ENCODE data around the gene INTS7.
"Not testable (repeated sequence)": the region's sequence is repeated elsewhere in the genome, so short reads cannot be mapped to it uniquely, and the experiment has no call there.

Gene INTS7

DNA sequence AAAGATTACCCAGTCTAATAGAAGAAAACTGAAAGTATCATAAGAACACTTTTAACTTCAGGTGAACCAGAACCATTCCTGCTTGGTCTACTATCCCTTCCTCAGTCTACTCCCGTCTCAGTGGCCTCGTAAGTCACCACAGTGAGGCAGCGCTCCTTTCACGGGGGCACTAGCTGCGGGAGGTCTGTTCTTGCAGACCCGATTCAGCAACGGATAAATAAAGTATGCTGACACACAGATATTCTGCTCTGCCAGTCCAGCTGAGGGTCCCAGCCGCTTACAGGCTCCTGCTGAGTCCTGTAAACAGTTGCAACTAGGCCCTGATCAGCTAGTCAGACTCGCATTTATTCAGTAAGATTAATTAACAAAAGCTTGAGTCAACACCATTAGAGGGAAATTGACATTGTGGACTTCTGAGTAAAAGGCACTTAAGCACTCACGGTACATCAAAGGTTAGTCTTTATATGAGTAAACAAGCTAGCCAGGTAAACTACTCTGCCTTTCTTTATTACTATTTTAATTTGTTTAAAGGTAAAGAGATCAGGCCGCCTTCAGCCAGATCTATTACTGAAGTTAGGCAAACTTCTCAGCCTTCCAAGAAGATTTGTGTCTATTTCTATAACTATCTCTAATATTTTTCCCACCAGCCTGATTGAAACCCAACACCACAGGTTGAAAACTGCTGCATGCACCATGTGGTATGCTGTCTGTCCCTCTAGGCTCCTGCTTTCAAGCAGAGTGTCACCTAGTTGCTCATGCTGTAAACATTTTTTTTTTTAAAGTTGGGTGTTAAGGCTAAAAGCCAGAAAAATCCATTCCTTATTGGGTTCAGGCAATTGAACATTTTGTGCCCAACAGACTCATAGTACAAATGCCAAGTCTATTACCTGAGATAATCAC is 87.7 kb downstream of the INTS7 start:
- Histone ChIP-seq H3K36me3 (peaks cover 13% of the 10 kb centered on the region), H3K27ac (no peak overlapping the region), H3K4me3 (ENCODE audit: low read depth in 1 of 2, low read length in 1 of 2) (no peak overlapping the region), H3K27me3 (no peaks in the 10 kb centered on the region), H3K4me1 (ENCODE audit: control insufficient read depth in 1 of 2, insufficient read depth in 1 of 2, low read depth in 1 of 2, low read length in 1 of 2) (no peaks in the 10 kb centered on the region), H3K9me3 (no peaks in the 10 kb centered on the region)
- TF ChIP-seq, protein P1, sequence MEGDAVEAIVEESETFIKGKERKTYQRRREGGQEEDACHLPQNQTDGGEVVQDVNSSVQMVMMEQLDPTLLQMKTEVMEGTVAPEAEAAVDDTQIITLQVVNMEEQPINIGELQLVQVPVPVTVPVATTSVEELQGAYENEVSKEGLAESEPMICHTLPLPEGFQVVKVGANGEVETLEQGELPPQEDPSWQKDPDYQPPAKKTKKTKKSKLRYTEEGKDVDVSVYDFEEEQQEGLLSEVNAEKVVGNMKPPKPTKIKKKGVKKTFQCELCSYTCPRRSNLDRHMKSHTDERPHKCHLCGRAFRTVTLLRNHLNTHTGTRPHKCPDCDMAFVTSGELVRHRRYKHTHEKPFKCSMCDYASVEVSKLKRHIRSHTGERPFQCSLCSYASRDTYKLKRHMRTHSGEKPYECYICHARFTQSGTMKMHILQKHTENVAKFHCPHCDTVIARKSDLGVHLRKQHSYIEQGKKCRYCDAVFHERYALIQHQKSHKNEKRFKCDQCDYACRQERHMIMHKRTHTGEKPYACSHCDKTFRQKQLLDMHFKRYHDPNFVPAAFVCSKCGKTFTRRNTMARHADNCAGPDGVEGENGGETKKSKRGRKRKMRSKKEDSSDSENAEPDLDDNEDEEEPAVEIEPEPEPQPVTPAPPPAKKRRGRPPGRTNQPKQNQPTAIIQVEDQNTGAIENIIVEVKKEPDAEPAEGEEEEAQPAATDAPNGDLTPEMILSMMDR (IDR thresholded peaks at IDR 0.05), result no peak

DNA sequence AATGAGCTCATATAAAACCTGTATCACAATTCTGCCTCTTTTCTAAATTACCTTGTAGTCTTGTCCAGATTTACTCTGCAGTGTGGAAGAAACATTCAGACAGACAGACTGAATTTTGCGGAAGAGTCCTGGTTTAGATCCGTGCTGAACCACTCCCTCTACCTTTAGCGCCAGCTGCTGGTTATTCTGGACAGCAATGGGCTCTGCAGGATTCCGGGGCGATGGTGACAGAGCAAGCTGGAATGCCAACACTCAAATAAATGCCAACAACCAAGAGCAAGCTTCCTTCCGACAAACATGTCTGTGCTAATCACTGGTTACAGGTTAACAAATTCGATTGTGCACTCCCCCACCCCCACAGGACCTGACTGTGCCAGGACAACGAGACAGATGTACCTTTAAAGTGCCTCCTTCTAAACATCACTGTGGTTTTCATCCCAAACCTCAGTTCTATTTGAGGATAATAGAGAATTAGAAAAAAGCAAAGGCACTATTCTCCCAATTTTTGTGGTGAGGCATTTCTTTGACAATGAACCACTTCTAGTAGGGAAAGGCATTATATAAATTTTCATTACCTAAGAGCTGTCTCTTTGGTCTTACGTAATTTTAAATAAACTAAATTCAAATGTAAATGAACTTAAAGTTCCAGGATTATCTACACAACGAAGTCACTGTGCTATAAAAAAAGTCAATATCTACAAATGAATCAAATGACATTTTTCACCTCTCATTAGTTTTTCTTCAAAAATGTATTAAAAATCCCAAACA is 90.4 kb downstream of the INTS7 start:
- Histone ChIP-seq H3K27me3 (no peaks in the 10 kb centered on the region), H3K36me3 (peaks cover 10% of the 10 kb centered on the region), H3K4me3 (ENCODE audit: low read depth in 1 of 2, low read length in 1 of 2) (no peak overlapping the region), H3K4me1 (ENCODE audit: control insufficient read depth in 1 of 2, insufficient read depth in 1 of 2, low read depth in 1 of 2, low read length in 1 of 2) (no peaks in the 10 kb centered on the region), H3K27ac (no peak overlapping the region), H3K9me3 (no peaks in the 10 kb centered on the region)
- TF ChIP-seq, protein P1 (IDR thresholded peaks at IDR 0.05), result no peak

DNA sequence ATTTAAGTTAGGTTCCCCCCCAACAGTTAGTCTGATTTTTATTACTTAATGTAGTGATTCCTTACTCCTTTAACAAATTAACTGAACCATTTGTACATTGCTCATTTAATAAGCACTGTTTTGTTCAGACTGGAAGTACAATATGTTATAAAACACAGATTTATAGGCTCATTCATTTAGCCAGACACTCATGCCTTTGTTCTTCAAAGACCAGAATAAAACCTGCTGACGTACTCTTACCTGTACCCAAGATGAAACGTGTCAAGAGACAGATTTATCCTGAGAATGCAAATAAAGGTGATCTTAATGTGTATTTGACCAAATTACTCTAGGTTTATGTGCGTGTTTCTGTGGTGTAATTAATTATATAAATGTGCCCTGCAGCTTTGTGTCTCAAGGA is 92.8 kb downstream of the INTS7 start:
- Histone ChIP-seq H3K27me3 (no peaks in the 10 kb centered on the region), H3K9me3 (no peaks in the 10 kb centered on the region)
- TF ChIP-seq, protein P1 (IDR thresholded peaks at IDR 0.05), result no peak

DNA sequence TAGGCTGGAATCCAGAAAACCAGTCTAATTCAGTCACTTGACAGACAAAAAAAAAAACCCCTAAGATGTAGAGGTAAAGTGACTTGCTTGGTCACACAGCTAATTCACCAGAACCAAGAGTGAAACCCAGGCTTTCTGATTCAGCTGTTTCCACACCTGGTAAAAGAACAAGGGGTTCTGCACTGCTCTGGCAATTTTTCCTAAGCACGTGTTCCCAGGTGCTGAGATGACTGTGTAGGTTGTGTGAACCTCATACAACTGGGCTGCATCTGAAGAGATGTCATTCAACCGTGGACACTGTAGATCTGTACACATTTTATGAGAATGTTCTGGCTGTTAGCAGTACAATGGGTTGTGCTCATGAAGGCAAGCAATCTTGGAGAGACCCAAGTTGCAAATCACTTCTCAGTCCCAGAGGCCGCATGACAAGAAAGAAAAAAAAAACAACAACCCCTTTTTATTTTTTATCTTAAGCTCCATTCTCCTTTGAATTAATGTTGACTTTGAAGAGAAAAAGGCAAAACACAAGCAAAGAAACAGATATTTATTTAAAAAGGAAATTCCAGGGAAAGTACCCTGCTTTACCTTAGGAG is 95.4 kb downstream of the INTS7 start:
- TF ChIP-seq, protein P1 (IDR thresholded peaks at IDR 0.05), result no peak

More for the DNA sequence above, 92.8 kb downstream of the INTS7 start:
- Histone ChIP-seq H3K36me3 (peaks cover 10% of the 10 kb centered on the region), H3K27ac (no peak overlapping the region), H3K4me3 (ENCODE audit: low read depth in 1 of 2, low read length in 1 of 2) (no peak overlapping the region), H3K4me1 (ENCODE audit: control insufficient read depth in 1 of 2, insufficient read depth in 1 of 2, low read depth in 1 of 2, low read length in 1 of 2) (peaks cover 3 to 13% of the 10 kb centered on the region in 2 experiments)

DNA sequence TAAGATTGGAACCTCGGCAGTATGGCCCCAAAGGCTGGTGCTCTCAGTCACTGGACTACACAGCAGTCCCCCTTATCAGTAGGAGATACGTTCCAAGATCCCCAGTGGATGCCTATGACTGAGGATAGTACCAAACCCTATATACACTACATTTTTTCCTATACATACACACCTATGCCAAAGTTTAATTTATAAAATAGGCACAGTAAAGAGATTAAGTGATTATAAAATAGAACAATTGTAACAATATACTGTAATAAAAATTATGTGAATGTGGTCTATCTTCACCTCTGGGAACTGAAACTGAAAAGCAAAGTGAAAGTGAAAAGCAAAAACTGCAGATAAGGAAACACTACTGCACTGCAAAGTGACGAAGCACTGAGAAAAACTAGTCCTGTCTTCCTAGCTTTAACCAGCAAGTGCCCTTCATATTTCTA is 96.8 kb downstream of the INTS7 start:
- H3K27me3 ChIP-seq, result no peaks in the 10 kb centered on the region
- peak overlapping the region in 1 of 2 experiments; percentile 30 for H3K4me3 ChIP-seq (ENCODE audit: low read depth in 1 of 2, low read length in 1 of 2)
- H3K27ac ChIP-seq, result peak overlapping the region; percentile 59
- H3K4me1 ChIP-seq (ENCODE audit: control insufficient read depth in 1 of 2, insufficient read depth in 1 of 2, low read depth in 1 of 2, low read length in 1 of 2), result peaks cover 3 to 13% of the 10 kb centered on the region in 2 experiments
- TF ChIP-seq, protein P1 (IDR thresholded peaks at IDR 0.05), result no peak
- H3K9me3 ChIP-seq, result no peaks in the 10 kb centered on the region
- H3K36me3 ChIP-seq, result peaks cover 4% of the 10 kb centered on the region

More for the DNA sequence above, 95.4 kb downstream of the INTS7 start:
- Histone ChIP-seq H3K4me3 (ENCODE audit: low read depth in 1 of 2, low read length in 1 of 2) (no peak overlapping the region), H3K27ac (no peak overlapping the region), H3K27me3 (no peaks in the 10 kb centered on the region), H3K4me1 (ENCODE audit: control insufficient read depth in 1 of 2, insufficient read depth in 1 of 2, low read depth in 1 of 2, low read length in 1 of 2) (peaks cover 3 to 13% of the 10 kb centered on the region in 2 experiments), H3K36me3 (peaks cover 10% of the 10 kb centered on the region), H3K9me3 (no peaks in the 10 kb centered on the region)

DNA sequence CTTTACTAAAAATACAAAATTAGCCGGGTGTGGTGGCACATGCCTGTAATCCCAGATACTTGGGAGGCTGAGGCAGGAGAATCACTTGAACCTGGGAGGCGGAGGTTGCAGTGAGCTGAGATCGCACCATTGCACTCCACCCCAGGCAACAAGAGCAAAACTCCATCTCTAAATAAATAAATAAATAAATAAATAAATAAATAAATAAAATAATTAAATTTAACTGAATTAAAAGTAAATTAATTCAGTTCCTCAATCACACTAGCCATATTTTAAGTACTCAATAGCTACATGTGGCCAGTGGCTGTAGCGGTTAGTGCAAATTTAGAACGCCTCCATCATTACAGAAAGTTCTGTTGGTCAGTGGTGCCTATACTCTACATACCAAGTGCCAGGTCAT is 97.9 kb downstream of the INTS7 start:
- not testable (repeated sequence) for H3K4me3 ChIP-seq (ENCODE audit: low read depth in 1 of 2, low read length in 1 of 2); H3K9me3 ChIP-seq; H3K36me3 ChIP-seq; H3K27me3 ChIP-seq; H3K27ac ChIP-seq
- peaks cover 12 to 24% of the 10 kb centered on the region in 2 experiments for H3K4me1 ChIP-seq (ENCODE audit: control insufficient read depth in 1 of 2, insufficient read depth in 1 of 2, low read depth in 1 of 2, low read length in 1 of 2)

All from neutrophil (primary cell).